ENCODE results near the gene BATF3. TPM values are rescaled to one million over a fixed set of nuclear protein-coding genes. Genes with fewer than 3 reads are reported as not detected.
"Not testable (repeated sequence)": the region's sequence is repeated elsewhere in the genome, so short reads cannot be mapped to it uniquely, and the experiment has no call there.

Gene BATF3
- total RNA-seq, 1 experiment from 2014 or later: 1.3 TPM

- Histone ChIP-seq H4K20me1 (ENCODE audit: insufficient read depth) (no peaks in the 10 kb centered on the region), H2AFZ (peak overlapping the region; percentile 80; the same call in 1 of the 2 replicates), H3K9me3 (ENCODE audit: insufficient read depth, low read depth) (no peaks in the 10 kb centered on the region), H3K9me2 (ENCODE audit: insufficient read depth) (no peaks in the 10 kb centered on the region), H3K4me2 (peak overlapping the region; percentile 73), H3K4me3 (peak overlapping the region; percentile 53; the same call in 1 of the 2 replicates), H3K36me3 (ENCODE audit: low read depth) (no peaks in the 10 kb centered on the region), H3K27me3 (ENCODE audit: insufficient read depth, low read depth) (no peaks in the 10 kb centered on the region), H3K79me2 (ENCODE audit: low read depth) (no peaks in the 10 kb centered on the region), H3K27ac (no peak overlapping the region), H3F3A (ENCODE audit: insufficient read depth, low read depth) (peaks cover 18% of the 10 kb centered on the region), H3K4me1 (replicated peaks; ENCODE audit: insufficient read depth) (peaks cover 22% of the 10 kb centered on the region)
- intact Hi-C loops (cut with micrococcal nuclease; ENCODE audit: unreplicated experiment): loop anchor here (1.0 to 5.0 kb wide), 5 partner anchors 33 to 330 kb away; partner anchors contain the start of gene BATF3
- peak; percentile 51 to 84 for DNase-seq
- CTCF ChIA-PET: interaction anchor here (0.6 to 1.2 kb wide), 7 partner anchors 9 to 330 kb away, joined by 3 to 10 read pairs (median 4); no protein-coding TSS in a partner anchor
- TF ChIP-seq EZH2 (IDR thresholded peaks at IDR 0.05; ENCODE audit: low read depth): no peak
- peak; percentile 90 for TF ChIP-seq CTCF (conservative IDR thresholded peaks at IDR 0.05)
- BruUV-seq (replicated peaks): no TSS peak
- POLR2A ChIA-PET (ENCODE audit: unreplicated experiment): no interaction called here
Measured at GRCh38 chr1:212665241-212666115, 34.2 kb downstream of the BATF3 start.

- H2AFZ ChIP-seq: no peak overlapping the region
- H3K36me3 ChIP-seq (ENCODE audit: low read depth): no peaks in the 10 kb centered on the region
- intact Hi-C loops (cut with micrococcal nuclease; ENCODE audit: unreplicated experiment): loop anchor here (1.0 to 5.0 kb wide), 4 partner anchors 118 to 331 kb away; no protein-coding TSS in a partner anchor
- H3K79me2 ChIP-seq (ENCODE audit: low read depth): no peaks in the 10 kb centered on the region
- no peak for DNase-seq
- CTCF ChIA-PET: interaction anchor here (0.6 to 1.2 kb wide), 7 partner anchors 9 to 331 kb away, joined by 3 to 10 read pairs (median 4); no protein-coding TSS in a partner anchor
- POLR2A ChIA-PET (ENCODE audit: unreplicated experiment): no interaction called here
- H3F3A ChIP-seq (ENCODE audit: insufficient read depth, low read depth): peaks cover 18% of the 10 kb centered on the region
- no peak overlapping the region for H3K4me3 ChIP-seq
- H4K20me1 ChIP-seq (ENCODE audit: insufficient read depth): no peaks in the 10 kb centered on the region
- H3K27me3 ChIP-seq (ENCODE audit: insufficient read depth, low read depth): peaks cover 5% of the 10 kb centered on the region; the same call in 1 of the 2 replicates
- no TSS peak for BruUV-seq (replicated peaks)
- no peaks in the 10 kb centered on the region for H3K9me3 ChIP-seq (ENCODE audit: insufficient read depth, low read depth)
- no peak for TF ChIP-seq CTCF (conservative IDR thresholded peaks at IDR 0.05)
- no peak for TF ChIP-seq EZH2 (IDR thresholded peaks at IDR 0.05; ENCODE audit: low read depth)
- no peak overlapping the region for H3K27ac ChIP-seq
- H3K4me2 ChIP-seq: peak overlapping the region; percentile 73; the same call in 1 of the 2 replicates
- no peaks in the 10 kb centered on the region for H3K9me2 ChIP-seq (ENCODE audit: insufficient read depth)
- peaks cover 22% of the 10 kb centered on the region for H3K4me1 ChIP-seq (replicated peaks; ENCODE audit: insufficient read depth)
Measured at GRCh38 chr1:212664409-212665199, 35.0 kb downstream of the BATF3 start.

GRCh38 chr1:212658250-212658649, 41.4 kb downstream of the BATF3 start:
- POLR2A ChIA-PET (ENCODE audit: unreplicated experiment); H3K9me3 ChIP-seq (ENCODE audit: insufficient read depth, low read depth): not testable (repeated sequence)

More at GRCh38 chr1:212658250-212658649, 41.4 kb downstream of the BATF3 start:
- intact Hi-C loops (cut with micrococcal nuclease; ENCODE audit: unreplicated experiment); H3K36me3 ChIP-seq (ENCODE audit: low read depth); H3K9me2 ChIP-seq (ENCODE audit: insufficient read depth); H3K4me2 ChIP-seq; CTCF ChIA-PET; BruUV-seq (replicated peaks); H3K79me2 ChIP-seq (ENCODE audit: low read depth); H3K27me3 ChIP-seq (ENCODE audit: insufficient read depth, low read depth); DNase-seq; H3K4me3 ChIP-seq; H3F3A ChIP-seq (ENCODE audit: insufficient read depth, low read depth); H3K27ac ChIP-seq; H2AFZ ChIP-seq; H4K20me1 ChIP-seq (ENCODE audit: insufficient read depth): not testable (repeated sequence)
- H3K4me1 ChIP-seq (replicated peaks; ENCODE audit: insufficient read depth): peaks cover 11% of the 10 kb centered on the region
